HS-5 (cell line): Measurements from ENCODE around the gene TSPAN32.

Experiments used
- DNase-seq: peaks from one replicate; pipeline ENCODE4 v3.0.0-alpha.2; 2012; ENCODE audit warnings: low read depth

TSPAN32 gene

DNA sequence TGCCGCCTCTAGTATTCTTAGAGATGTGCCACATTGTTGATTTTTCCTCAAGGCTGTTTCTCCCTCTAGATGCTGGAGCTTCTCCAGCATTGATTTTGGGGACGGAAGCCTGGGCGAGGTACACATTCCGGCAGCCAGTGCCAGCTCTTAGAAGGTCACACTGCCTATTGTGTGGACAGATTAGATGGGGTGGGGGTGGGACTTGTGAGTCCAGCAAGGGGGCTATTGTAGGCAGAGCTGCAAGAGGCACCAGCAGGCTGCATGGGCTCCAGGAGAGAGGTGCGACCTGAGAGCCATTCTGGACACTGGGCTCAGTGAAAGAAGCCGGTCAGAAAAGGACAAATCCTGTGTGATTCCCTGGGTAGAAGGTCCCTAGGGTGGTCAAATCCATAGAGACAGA is 12.5 kb upstream of the TSPAN32 start:
- no peak for DNase-seq

DNA sequence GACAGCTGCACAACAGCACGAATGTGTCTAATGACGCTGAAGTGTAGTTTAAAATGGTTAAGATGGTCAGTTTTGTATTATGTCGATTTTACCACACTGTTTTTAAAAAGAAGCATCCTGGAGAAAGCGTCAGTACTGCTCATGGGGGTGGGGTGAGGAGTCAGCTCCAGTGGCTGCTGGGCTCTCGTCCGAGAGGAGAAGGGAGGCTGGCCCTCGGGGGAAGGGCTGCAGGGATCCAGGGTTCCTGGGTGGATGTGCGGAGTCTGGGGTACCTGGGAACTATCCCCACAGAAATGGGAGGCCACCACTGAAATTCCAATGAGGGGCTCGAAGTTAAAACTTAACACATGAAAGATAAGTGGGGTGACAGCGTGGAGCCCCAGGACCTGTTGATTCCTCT is 12.0 kb upstream of the TSPAN32 start:
- no peak for DNase-seq

DNA sequence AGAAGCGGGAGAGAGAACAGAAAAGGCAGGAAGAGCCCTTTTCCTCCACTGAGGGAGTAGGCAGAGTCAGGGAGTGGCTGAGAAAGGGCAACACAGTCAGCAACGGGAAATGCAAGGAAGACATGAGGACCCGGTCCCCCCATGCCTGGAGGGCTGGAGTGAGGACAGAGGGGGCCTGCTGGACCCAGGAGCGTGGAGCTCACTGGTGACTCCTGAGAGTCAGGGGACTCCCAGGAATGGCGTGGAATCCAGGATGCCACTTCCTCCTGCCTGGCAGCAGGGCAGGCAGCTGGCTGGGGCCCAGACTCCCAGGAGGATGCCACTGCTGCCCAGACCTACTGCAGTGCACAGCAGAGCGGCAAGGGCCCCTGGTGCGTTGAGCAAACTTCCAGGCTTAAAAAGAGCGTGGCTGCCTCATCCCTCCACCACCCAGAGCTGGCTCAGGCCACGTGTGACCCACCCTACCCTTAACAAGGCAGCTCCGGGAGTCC is 11.4 kb upstream of the TSPAN32 start:
- DNase-seq: no peak

DNA sequence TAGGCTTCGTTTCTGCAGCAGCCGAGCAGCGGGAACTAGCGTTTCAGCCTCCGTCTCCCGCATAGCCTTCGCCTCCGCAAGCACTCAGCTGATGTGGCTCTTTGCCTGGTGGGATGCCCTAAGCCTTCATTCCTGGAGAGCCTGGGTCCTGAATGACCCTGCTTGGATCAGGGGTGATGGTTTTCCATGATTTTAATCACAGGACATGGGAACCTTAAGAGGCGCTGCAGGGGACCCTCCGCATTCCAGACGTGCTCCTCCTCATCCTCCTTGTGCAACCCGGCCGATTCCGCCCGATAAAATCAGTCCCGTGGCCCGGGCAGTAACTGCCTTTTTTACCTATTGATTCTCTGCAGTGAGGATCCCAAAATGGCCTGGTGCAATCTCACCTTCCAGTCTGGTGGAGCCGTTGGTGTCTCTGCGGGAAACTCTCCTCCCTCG is 8.3 kb upstream of the TSPAN32 start:
- DNase-seq: no peak

DNA sequence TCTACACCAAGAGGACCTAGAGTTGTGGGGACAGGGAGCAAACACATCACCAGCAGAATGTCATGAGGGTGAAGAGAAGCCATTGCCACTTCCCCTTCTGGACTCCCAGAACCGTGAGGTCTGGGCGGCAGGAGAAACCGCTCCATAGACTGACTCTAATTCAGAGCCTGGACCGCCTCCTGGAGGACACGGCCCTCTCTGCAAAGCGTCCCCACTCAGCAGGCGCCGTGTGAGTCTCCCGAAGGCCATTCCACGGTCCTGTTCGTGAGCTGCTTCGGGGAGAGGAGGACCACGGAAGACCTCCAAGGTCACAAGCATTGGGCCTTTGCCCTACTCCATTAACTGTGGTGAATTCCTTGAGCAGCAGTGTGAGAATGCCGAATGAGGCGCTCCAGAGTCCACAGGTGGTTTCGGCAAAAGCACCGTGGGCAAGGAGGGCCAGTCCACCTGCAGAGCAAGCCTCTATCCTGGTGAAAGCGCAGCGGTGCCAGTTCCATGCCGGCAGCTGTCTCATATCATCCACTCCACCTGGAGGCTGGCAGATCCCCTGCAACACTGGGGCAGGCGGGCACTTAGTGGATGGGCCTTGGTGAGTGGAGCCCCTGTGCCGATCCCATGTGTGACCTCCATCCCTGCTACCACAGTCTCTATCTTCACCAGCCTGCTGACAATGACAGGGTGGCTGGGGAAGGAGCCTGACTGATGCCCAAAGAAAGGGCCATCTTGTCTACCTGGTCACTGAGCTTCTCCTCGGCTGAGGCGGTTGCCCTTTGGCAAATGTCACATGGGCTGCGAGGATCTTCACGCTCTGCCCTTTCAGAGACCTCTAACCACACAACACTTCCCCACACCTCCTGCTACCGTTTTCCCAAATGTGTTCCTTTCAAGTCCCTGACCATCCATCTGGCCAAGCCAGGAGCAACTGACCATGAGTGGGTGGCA is 7.6 kb upstream of the TSPAN32 start:
- no peak for DNase-seq

DNA sequence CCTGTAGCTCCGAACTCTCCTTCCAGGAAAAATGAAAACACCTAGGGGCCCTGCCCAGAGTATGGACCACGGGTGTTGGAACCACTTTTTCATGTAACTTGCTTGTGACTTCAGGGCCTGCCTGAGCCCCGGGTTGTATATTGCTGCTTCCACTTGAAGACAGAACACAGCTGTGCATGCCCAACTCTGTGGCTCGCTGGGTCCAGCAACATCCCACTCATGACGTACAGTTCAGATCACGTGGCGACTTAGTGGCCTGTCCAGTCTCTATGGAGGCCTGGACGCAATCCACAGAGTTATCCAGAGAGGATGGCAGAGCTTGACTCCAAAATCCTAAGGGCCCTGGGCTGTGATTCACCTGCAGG is 6.9 kb upstream of the TSPAN32 start:
- DNase-seq: no peak

DNA sequence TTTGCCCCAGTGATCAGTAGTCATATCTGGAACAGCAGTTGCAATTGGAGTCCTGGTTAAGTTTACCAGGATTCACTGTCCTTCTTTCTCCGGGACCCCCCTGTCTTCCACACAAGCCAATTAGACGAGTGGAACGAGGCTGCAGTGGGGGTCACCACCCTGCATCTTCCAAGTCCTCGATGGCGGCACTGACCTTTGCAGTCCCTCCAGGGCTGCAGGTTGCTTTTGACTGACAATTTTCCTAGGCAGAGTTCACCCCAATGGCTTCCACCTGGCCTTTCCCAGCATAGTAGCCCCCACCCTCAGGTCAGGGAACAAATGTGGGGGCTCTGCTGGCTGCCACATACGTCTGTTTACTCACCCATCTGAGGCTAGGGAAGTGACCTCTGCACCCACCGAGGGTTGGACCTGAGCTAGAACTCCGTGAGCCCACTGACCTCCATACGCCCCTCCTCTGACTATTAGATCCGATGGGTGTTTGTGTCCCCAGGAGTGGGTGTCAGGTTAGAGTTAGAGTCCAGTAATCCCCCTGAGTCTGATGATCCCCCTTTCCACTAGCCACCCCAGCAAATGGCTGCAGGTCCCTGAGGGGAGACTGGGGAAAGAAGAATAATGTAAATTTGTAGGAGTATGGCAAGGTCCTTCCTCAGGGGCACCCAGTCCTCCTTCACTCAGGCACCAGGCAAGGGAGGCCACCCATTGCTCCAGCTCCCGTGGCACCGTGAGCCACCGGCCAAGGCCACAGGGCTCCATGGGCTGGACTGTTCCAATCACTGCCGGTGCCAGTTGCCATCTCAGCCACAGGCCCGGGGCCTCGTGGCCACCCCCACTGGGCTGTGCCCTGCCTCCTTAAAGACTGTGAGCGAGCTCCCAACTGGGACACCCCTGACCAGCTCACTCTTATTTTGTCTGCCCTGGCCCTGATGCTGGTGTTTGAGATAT is 5.6 kb upstream of the TSPAN32 start:
- no peak for DNase-seq

DNA sequence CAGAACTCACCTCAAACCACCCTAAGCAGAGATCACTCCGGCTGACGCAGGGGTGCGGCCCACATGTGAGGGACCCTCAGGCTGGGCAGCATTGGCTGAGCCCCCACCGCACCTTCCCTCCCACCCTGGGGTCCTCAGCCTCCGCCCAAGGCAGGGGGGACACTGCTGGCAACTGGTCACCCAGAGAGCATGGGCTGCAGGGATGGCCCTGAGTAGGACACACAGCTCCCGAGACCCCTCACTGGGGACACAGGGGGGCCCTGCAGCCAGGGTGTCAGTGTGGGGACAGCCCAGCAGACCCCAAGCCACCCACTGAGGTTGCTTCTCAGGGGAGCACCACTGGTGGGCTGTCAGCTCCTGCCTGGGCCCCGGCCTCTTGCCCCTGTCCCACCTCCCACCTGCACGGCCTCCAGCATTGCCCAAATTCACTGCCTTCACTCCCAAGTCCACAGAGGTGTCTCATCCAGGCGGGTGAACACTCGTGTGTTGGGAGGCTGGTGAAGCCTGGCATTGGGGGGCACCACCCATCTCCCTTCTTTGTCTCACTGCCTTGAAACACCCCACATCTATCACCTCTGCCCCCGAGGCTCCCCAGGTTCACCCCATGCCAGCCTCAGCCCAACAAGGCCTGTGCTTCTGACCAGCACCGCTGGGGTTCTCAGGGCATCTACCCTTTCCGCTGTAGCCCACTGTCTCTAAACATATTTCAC is 4.7 kb upstream of the TSPAN32 start:
- DNase-seq: no peak

DNA sequence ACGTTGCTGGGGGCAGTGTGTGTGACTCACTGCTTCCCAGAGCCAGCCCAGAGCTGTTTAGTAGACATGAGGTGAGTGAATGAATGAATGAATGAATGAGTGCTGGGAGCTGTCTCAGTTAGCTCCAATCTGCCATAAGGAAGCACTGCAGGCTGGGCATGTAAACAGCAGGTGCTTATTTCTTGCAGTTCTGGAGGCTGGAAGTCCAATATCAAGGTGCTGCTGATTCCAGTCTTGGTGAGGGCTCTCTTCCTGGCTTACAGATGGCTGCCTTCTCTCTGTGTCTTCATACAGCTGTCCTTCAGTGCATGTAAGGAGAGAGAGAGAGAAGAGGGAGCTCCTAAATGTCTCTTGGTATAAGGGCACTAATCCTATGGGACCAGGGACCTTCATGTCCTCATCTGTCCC is 4.2 kb upstream of the TSPAN32 start:
- no peak for DNase-seq

DNA sequence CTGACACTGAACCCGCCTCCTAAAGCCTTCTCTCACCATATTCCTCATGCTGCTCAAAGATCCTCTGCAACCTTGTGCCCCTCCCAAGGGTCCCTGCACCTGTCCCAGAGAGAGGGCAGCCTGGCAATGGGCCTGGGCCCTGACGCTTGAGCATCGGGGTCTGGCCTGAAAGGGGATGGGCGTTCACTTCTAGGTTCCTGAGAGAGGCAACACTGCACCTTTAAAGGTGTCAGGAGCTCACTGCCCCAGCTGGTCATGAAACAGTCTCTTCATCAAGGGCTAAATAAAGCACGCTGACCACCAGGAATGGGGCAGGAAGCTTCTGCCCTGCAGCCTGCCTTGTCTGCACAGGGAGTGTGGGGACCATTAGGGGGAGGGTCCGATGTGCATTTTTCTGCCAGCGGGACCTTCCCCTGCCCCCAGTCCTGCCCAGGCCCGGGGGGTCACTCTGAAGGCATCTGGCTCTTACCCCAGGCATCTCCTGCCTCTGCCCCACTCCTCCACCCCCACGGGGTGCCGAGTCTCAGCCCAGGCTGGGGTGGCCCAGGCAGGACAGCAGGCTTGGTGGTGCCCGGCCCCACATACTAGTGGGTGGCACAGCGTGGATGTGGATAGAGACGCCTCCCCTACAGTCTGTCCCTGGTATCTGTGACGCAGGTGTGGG is 3.5 kb upstream of the TSPAN32 start:
- no peak for DNase-seq

DNA sequence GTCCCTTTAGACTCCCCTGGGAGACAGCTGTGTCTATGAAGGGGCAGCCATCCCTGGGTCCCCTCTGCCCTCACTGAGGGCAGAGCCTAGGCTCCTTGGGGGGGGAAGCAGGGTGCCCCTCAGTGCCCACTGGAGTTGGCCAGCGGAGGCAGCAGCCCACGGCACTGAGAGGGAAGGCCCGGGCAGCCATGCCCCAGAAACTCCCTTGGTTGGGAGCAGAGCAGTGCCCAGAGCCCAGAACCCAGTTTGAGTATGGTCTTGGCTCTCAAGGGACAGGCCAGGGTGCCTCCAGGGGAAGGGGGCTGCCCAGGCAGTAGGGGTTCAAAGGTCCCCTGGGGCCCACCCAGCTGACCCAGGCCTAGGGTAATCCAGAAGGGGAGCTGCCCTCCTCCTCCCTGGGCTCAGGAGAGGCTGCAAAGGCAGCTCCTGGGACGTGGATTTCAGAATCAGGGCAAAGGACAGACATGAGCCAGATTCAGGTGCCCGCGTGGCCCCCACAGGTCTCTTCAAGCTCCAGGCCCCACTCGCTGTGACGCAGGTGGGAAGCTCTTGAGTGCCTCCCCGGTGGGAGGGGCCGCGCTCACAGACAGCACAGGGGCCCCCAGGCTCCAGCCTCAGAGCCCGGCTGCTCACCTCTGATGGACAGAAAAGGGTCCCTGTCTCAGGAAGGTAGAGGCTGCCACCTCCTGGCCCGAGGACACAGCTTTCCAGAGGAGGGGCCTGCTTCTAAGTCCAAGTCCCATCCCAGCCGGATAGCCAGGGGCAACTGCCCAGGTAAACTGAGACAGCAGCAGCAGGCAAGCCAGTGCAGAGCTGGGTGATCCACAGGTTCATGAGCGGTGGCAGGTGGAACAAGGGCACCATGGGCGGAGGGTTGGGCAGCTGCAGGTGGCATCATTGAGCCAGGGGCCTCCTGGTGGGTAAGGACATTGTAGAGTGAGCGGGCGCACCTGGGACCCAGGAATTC is 2.7 kb upstream of the TSPAN32 start:
- DNase-seq: no peak

DNA sequence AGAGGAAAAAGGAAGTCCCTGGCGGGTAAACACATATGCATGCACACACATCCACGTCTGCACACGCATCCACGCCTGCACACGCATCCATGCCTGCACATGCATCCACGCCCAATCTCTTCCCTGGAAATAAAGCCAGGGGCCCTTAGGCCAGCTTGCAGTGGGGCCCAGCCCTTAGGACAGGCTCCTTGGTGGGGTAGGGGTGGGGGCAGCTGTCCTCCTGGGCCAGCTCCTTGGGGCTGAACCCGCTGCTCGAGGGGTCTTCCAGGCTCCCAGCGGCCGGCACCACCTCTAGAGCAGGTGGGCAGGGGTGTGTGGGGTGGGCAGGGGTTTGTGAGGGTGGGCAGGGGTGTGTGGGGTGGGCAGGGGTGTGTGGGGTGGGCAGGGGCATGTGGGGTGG is 2.0 kb upstream of the TSPAN32 start:
- no peak for DNase-seq

DNA sequence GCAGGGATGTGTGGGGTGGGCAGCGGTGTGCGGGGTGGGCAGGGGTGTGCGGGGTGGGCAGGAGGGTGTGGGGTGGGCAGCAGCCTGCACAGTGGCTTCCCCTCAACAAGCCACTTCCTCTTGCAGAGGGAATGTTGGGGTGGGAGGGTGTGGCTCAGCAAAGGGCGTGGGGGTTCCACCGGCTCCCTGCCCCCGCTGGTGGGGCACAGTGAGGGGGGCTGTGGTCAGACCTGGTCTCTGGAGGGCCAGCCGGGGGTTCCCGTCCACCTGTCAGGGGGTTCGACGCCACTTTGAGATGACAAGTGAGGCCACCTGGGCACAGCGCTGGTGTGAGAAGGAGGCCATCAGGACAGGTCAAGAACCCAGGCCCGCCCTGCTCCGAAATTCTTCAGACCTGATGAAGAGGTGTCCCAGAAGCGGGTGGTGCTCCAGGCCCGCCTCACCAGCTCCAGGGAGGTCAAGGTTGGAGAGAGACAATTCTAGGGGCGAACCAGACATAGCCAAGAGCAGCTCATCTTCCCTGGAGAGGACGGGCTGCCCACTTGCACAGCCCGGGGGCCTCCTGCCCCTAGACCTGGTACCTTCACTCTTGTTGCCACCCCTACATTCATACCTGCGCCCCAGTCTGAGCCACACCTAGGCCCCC is 1.4 kb upstream of the TSPAN32 start:
- DNase-seq: no peak

DNA sequence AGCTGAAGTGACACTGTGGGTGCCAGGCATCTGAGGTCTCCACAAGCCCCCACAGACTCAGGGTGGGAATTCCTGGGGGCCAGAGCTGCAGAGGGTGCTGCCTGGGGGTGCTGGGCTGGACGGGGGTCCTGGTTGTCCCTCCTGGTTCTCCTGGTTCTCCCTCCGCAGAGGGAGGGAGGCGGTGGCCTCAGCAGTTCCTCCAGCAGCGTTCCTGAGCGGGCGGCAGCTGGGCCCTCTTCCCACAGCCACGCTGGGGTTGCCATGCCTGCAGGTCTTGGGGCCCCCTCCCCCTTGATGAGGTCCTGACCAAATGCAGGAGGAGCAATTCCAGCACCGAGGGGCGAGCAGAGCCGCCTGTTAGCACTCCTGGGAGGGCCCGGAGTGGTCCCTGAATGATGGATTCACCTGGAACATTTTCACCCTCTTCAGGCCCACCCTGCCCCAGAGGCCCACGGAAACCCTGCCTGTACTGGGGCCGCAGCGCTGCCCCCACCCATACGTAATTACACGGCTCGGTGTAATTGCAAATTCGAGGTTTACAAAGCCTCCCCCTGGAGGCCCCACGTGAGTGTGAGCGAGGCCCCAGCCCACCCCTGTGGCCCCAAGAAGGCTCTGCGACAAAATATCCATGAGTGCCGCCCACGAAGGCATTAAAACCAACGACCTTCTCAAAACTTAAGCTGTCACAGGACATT is 730 bp upstream of the TSPAN32 start:
- DNase-seq: no peak

DNA sequence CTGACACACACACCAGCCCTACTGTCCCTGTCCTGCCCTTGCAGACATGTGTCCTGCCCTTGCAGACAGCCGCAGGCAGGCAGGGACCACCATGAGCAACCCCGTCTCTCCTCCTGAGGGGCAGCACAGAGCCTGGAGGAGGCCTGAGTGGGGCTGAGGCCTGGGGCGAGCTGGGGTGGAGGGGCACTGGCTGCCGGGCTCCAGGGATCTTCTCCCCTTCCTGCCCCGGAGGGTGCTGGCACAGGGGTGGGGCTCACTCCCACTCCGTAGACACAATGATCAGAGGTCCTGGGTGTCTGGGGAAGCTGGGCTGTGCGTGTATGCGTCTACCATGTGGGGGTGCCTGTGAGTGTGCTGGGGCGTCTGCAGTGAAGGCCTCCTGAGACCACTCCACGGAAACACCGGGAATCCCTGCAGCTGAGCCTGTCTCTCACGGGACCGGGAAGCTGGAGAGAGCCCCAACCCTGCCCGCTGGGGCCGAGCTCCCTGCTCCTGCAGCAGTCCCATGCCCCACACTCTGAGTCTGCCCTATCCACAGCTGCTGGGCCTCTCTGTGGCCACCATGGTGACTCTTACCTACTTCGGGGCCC is 588 bp downstream of the TSPAN32 start:
- DNase-seq: no peak

DNA sequence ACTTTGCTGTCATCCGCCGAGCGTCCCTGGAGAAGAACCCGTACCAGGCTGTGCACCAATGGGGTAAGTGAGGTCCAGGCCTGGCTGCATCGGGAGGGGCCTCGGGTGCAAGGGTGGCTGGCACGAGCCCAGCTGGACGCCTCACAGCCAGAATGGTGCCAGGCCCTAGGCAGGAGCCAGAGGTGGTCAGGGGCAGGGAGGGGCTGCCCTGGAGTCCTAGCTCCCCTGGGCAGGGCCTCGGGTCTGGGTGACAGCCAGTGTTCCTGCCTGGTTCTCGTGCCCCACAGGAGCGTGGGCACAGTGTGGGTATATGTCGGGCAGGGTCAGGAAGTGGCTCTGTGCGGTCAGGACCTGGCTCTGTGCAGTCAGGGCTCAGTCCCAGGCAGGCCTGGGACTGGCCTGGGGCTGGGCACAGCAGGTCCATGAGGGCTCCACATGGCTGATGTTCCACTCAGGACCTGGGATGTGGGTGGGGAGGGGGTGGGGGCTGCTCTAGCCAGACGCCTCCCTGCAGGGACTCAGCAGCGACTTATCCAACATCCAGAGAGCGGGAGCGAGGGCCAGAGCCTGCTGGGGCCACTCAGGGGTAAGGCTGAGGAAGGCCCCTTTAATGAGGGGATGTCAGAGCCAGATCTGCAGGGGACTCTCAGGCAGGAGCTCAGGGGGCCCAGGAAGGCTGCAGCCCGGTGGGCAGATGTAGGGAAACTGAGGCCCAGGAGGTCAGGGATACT is 1.2 kb downstream of the TSPAN32 start:
- no peak for DNase-seq

DNA sequence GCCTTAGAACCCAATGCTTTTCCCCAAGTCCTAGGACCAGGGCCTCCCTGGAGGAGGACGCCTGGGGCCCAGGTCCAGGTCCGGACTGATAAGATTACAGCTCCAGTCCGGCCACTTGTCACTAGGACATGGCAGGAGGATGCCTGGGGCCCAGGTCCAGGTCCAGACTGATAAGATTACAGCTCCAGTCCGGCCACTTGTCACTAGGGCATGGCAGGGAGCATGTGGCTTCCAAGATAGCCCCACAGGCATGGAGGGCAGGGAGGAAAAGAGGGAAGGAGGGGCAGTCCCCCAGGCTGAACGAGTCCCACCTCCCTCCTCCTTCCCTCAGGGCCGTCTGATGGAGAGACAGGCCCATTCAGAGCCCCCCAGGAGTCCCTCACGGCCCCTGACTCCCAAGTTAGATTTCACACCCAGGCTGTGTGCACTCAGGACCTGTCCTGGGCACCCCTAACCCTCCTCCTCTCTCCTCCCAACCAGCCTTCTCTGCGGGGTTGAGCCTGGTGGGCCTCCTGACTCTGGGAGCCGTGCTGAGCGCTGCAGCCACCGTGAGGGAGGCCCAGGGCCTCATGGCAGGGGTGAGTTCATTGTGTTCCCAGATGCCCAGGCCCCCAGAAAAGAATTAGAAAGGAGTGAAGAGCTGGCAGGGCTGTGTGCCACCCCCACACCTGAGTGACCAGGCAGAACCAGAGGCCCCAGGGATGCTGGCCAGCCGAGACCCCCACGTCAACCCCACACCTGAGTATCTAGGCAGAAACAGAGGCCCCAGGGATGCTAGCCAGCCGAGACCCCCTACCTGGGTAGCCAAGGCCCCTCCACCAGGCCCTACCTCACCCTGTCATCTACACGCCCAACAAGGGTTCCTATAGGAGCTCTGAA is 2.1 kb downstream of the TSPAN32 start:
- no peak for DNase-seq
